NB4 (cell line): ENCODE measurements around the gene ZSCAN29.

Experiments used
- CTCF ChIP-seq: IDR thresholded peaks from one replicate; pipeline ENCODE4 v1.5.1; 2012; ENCODE audit warnings: low read depth, low read length
- MAX ChIP-seq: IDR thresholded peaks from 2 replicates; pipeline ENCODE4 v1.6.1; 2011; ENCODE audit warnings: low read depth, low read length
- MYC ChIP-seq: IDR thresholded peaks from 2 replicates; pipeline ENCODE4 v1.6.1; 2011; ENCODE audit warnings: low read depth, low read length
- POLR2A ChIP-seq: IDR thresholded peaks from 2 replicates; pipeline ENCODE4 v1.6.1; 2011; ENCODE audit warnings: mild to moderate bottlenecking; ENCODE audit not compliant: insufficient read length; ENCODE audit errors: extremely low read depth

GRCh38 chr15:43316016-43316970, 54.5 kb downstream of the ZSCAN29 start:
- no peak for TF ChIP-seq CTCF
- TF ChIP-seq POLR2A: no peak
- TF ChIP-seq MYC: no peak
- no peak for TF ChIP-seq MAX
